ENCODE measurements around the gene FOXRED1.

FOXRED1 gene

GRCh38 chr11:126311401-126312291 lies 42.7 kb downstream of the FOXRED1 start:
- DNase-seq (ENCODE audit: low read depth) = no peak

GRCh38 chr11:126312961-126313360 lies 44.0 kb downstream of the FOXRED1 start:
- no peak for DNase-seq (ENCODE audit: low read depth)

GRCh38 chr11:126313826-126314225 lies 44.9 kb downstream of the FOXRED1 start:
- DNase-seq (ENCODE audit: low read depth) = no peak

- no peak for DNase-seq (ENCODE audit: low read depth)
These were observed 48.4 kb downstream of the FOXRED1 start for GRCh38 chr11:126317432-126317755.

GRCh38 chr11:126317756-126318573 lies 49.0 kb downstream of the FOXRED1 start:
- no peak for DNase-seq (ENCODE audit: low read depth)

- no peak for DNase-seq (ENCODE audit: low read depth)
These were observed 49.8 kb downstream of the FOXRED1 start for GRCh38 chr11:126318574-126319373.

GRCh38 chr11:126319374-126319740 lies 50.4 kb downstream of the FOXRED1 start:
- DNase-seq (ENCODE audit: low read depth) = no peak

- no peak for DNase-seq (ENCODE audit: low read depth)
These were observed 54.0 kb downstream of the FOXRED1 start for GRCh38 chr11:126322996-126323395.

GRCh38 chr11:126327281-126328000 lies 58.5 kb downstream of the FOXRED1 start:
- no peak for DNase-seq (ENCODE audit: low read depth)
